Measurements from ENCODE around the gene CCBE1. TPM values are rescaled to one million over a fixed set of nuclear protein-coding genes. Genes with fewer than 3 reads are reported as not detected.

CCBE1 gene
- total RNA-seq, 4 donors from 2014 or later = 1.3 to 30.2 (median 8.0) TPM

DNA sequence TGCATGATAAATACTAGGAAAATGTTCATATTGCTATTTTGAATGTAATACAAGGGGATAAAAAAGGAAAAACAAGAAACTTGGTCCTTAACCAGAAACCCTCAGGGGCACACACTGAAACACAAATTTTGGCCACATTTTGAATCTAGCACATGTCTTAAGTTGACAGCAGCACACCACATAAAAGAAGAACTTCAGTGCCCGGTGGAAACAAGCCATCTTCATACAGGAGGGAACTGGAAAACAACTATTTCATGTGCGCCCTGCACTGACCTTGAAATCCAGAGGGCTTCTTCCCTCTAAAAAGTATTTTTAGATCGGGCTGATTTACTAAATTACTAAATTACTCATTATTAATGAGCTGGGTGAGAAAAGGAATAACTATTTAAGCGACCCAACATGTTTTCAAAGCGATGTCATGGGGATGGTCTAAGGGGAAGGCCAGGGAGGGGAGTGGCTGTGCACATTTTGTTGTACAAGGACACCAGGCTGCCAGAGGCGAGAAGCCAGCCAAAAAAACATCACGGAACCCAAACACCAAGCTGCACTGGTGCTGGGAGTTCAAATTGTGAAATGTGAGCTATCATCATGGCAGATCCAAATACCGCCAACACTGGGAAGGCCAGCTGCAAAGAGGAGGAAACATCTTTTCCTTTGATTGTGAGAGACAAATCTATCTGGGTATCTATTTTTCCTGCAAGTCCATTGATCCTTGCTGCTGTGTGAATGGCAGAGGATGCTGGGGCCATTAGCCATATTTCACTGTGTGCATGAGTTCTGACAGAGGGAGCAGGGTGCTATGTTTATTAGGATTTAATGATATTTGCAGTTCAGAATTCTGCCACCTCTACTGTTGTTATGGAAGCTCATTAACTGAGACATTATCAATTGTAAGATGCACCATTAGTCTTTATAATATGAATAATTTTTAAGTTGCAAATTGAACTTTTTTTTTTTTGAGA is 187.5 kb downstream of the CCBE1 start:
- TF ChIP-seq, protein P1, sequence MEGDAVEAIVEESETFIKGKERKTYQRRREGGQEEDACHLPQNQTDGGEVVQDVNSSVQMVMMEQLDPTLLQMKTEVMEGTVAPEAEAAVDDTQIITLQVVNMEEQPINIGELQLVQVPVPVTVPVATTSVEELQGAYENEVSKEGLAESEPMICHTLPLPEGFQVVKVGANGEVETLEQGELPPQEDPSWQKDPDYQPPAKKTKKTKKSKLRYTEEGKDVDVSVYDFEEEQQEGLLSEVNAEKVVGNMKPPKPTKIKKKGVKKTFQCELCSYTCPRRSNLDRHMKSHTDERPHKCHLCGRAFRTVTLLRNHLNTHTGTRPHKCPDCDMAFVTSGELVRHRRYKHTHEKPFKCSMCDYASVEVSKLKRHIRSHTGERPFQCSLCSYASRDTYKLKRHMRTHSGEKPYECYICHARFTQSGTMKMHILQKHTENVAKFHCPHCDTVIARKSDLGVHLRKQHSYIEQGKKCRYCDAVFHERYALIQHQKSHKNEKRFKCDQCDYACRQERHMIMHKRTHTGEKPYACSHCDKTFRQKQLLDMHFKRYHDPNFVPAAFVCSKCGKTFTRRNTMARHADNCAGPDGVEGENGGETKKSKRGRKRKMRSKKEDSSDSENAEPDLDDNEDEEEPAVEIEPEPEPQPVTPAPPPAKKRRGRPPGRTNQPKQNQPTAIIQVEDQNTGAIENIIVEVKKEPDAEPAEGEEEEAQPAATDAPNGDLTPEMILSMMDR (IDR thresholded peaks at IDR 0.05) = no peak
- ATAC-seq (ENCODE audit: low FRiP score) = peak; percentile 54

GRCh38 chr18:59505356-59505755 is 191.9 kb downstream of the CCBE1 start:
- DNase-seq (ENCODE audit: low spot score) = no peak
- TF ChIP-seq, protein P1 (IDR thresholded peaks at IDR 0.05) = no peak
- ATAC-seq (ENCODE audit: low FRiP score) = peak; percentile 35

More for the DNA sequence above, 187.5 kb downstream of the CCBE1 start:
- DNase-seq (ENCODE audit: low spot score) = no peak

- DNase-seq (ENCODE audit: low spot score) (no peak), ATAC-seq (ENCODE audit: low FRiP score) (peak; percentile 55)
- TF ChIP-seq, protein P1 (IDR thresholded peaks at IDR 0.05) = no peak
These were observed 194.7 kb downstream of the CCBE1 start for GRCh38 chr18:59502274-59503175.

DNA sequence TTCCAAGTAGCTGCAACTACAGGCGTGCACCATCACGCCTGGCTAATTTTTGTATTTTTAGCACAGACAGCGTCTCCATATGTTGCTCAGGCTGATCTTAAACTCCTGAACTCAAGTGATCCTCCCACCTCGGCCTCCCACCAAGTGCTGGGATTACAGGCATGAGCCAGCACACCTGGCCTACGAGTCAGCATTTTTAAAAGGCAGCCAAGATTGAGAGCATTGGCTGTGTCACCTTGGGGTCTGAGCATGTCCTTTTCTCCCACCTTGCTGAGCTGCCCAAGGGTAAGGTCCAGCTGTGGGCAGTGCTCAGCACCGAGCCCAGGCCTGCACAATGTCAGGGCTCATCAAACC is 195.3 kb downstream of the CCBE1 start:
- no peak for DNase-seq (ENCODE audit: low spot score)
- TF ChIP-seq, protein P1 (IDR thresholded peaks at IDR 0.05) = no peak
- no peak for ATAC-seq (ENCODE audit: low FRiP score)

DNA sequence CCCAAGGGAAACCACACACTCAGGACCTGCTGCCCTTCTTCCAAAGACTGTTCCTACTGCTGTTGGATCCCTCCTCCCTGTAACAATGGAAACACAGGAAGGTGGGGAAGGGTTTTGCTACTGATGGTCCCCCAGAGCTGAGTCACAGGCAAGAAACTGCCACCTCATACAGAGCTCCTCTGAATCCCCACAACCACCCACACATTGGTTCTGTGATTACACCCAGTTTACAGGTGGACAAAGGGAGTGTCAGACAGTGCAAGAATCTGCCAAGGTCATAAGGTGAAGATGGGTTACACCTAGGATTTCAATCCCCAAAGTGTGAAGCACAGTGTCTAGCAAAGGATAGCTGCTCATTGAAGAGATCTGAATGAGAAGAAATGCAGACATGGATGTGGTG is 196.5 kb downstream of the CCBE1 start:
- TF ChIP-seq, protein P1 (IDR thresholded peaks at IDR 0.05) = no peak
- no peak for ATAC-seq (ENCODE audit: low FRiP score)
- DNase-seq (ENCODE audit: low spot score) = no peak

DNA sequence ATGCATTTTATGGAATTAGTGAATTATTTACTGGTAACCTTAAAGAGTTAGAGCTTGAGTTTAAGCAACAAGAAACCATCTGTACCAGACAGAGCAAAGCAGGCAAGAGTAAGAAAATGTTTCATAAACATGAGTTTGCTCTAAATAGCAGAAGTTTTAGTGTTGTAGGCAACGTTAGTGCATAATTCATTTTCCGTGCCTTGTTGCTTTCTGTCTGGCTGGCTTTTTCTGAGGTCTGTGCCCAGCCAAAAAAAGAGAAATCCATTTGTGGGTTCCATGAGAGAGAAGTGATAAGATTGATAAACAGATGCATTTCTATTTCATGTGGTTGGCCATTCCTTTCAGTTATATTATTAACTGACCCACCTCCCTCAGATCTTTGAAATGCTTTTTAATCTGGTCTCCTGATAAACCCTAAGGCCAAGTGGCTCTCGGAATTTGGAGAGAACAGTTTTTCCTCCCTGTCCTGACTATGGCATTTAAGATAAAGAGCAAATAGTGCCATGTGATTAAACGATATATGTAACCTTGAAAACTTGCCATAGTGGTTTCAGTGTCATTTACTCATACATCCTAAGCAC is 198.6 kb downstream of the CCBE1 start:
- no peak for DNase-seq (ENCODE audit: low spot score)
- TF ChIP-seq, protein P1 (IDR thresholded peaks at IDR 0.05) = no peak
- peak; percentile 22 for ATAC-seq (ENCODE audit: low FRiP score)

Measured in omental fat pad (tissue), 4 donors.